Mesendoderm (in vitro differentiated cells): Measurements from ENCODE around the gene PNPT1.

ENCODE experiments used
- DNase-seq: peaks from one replicate; pipeline ENCODE4 v3.0.0; 2013
- H2AK5ac ChIP-seq: 2 replicates; pipeline ENCODE4 v1.6.1; 2013; ENCODE audit warnings: low read length, inconsistent platforms
- H2BK120ac ChIP-seq: 2 replicates; pipeline ENCODE4 v1.6.1; 2013; ENCODE audit warnings: low read depth, mild to moderate bottlenecking, low read length, moderate library complexity, mixed read lengths
- H2BK15ac ChIP-seq: replicated peaks from 2 replicates; pipeline ENCODE4 v1.6.1; 2013; ENCODE audit warnings: low read depth, mild to moderate bottlenecking, moderate library complexity
- H2BK5ac ChIP-seq: 2 replicates; pipeline ENCODE4 v1.6.1; 2013; ENCODE audit warnings: low read length, inconsistent platforms
- H3K18ac ChIP-seq: 2 replicates; pipeline ENCODE4 v1.6.1; 2013; ENCODE audit warnings: mild to moderate bottlenecking, low read length, mixed read lengths
- H3K23ac ChIP-seq: one replicate; pipeline ENCODE4 v1.6.1; 2013; ENCODE audit warnings: low read length
- H3K27ac ChIP-seq: 2 replicates; pipeline ENCODE4 v1.5.1; 2013; ENCODE audit warnings: low read depth, mild to moderate bottlenecking, inconsistent platforms, low read length, moderate library complexity
- H3K27me3 ChIP-seq: 2 replicates; pipeline ENCODE4 v1.6.1; 2013; ENCODE audit warnings: low read length, control low read depth, mild to moderate bottlenecking, inconsistent platforms; ENCODE audit not compliant: insufficient read depth, poor library complexity
- H3K36me3 ChIP-seq: 2 replicates; pipeline ENCODE4 v1.6.1; 2013; ENCODE audit warnings: low read length, inconsistent platforms; ENCODE audit not compliant: control insufficient read depth, insufficient read depth
- H3K4ac ChIP-seq: one replicate; pipeline ENCODE4 v1.6.1; 2013; ENCODE audit warnings: low read depth, mild to moderate bottlenecking, low read length, moderate library complexity
- H3K4me1 ChIP-seq: 2 replicates; pipeline ENCODE4 v1.6.1; 2013; ENCODE audit warnings: low read depth, low read length, inconsistent platforms; ENCODE audit not compliant: control insufficient read depth
- H3K4me2 ChIP-seq: 2 replicates; pipeline ENCODE4 v1.6.1; 2013; ENCODE audit warnings: low read length
- H3K4me3 ChIP-seq: 2 replicates; pipeline ENCODE4 v1.5.1; 2013; ENCODE audit warnings: mild to moderate bottlenecking, low read length
- H3K56ac ChIP-seq: one replicate; pipeline ENCODE4 v1.6.1; 2013; ENCODE audit warnings: low read length
- H3K79me1 ChIP-seq: 2 replicates; pipeline ENCODE4 v1.6.1; 2013; ENCODE audit warnings: low read length, inconsistent platforms
- H3K79me2 ChIP-seq: 2 replicates; pipeline ENCODE4 v1.6.1; 2013; ENCODE audit warnings: mild to moderate bottlenecking, low read length; ENCODE audit not compliant: control insufficient read depth, insufficient read depth
- H3K9ac ChIP-seq: 2 replicates; pipeline ENCODE4 v1.6.1; 2013; ENCODE audit warnings: low read length, inconsistent platforms
- H4K5ac ChIP-seq: one replicate; pipeline ENCODE4 v1.6.1; 2013; ENCODE audit warnings: low read length
- H4K8ac ChIP-seq: one replicate; pipeline ENCODE4 v1.6.1; 2013; ENCODE audit warnings: low read depth, mild to moderate bottlenecking, control low read depth, low read length, moderate library complexity
- WGBS: extraction: QIAGEN DNeasy Blood & Tissue Kit; methylation state at CpG from one replicate; pipeline ENCODE4 v1.1.7; 2013; ENCODE audit warnings: low lambda C conversion rate, missing lambda C conversion rate; ENCODE audit not compliant: insufficient coverage; ENCODE audit errors: extremely low coverage; 5-methylcytosine and 5-hydroxymethylcytosine counted together

Gene PNPT1

GRCh38 chr2:55590810-55591440 is 102.7 kb downstream of the PNPT1 start:
- no peak overlapping the region for H4K8ac ChIP-seq
- no peak overlapping the region for H2BK5ac ChIP-seq
- no peak overlapping the region for H3K9ac ChIP-seq
- H3K79me2 ChIP-seq: no peaks in the 10 kb centered on the region
- no peak overlapping the region for H2BK120ac ChIP-seq
- H3K4me3 ChIP-seq: no peak overlapping the region
- H2AK5ac ChIP-seq: no peak overlapping the region
- H3K27me3 ChIP-seq: no peaks in the 10 kb centered on the region
- no peak overlapping the region for H3K18ac ChIP-seq
- DNase-seq: peak; percentile 36
- H3K27ac ChIP-seq: no peak overlapping the region
- WGBS: no CpG with 5 or more reads among the region's 7 CpGs
- H3K4me1 ChIP-seq: no peaks in the 10 kb centered on the region
- no peak overlapping the region for H2BK15ac ChIP-seq
- no peak overlapping the region for H3K4me2 ChIP-seq
- H3K79me1 ChIP-seq: no peaks in the 10 kb centered on the region
- H4K5ac ChIP-seq: no peak overlapping the region
- H3K56ac ChIP-seq: no peak overlapping the region
- no peaks in the 10 kb centered on the region for H3K36me3 ChIP-seq
- H3K23ac ChIP-seq: no peak overlapping the region
- no peak overlapping the region for H3K4ac ChIP-seq

GRCh38 chr2:55585451-55586080 is 108.1 kb downstream of the PNPT1 start:
- no peak overlapping the region for H3K4me3 ChIP-seq
- no peak overlapping the region for H3K4ac ChIP-seq
- H3K18ac ChIP-seq: no peak overlapping the region
- no peak overlapping the region for H2BK5ac ChIP-seq
- no CpG with 5 or more reads among the region's 2 CpGs for WGBS
- no peak overlapping the region for H3K56ac ChIP-seq
- H3K27ac ChIP-seq: no peak overlapping the region
- no peaks in the 10 kb centered on the region for H3K36me3 ChIP-seq
- no peak overlapping the region for H2AK5ac ChIP-seq
- H4K5ac ChIP-seq: no peak overlapping the region
- no peak overlapping the region for H3K23ac ChIP-seq
- H3K4me2 ChIP-seq: no peak overlapping the region
- H2BK120ac ChIP-seq: no peak overlapping the region
- no peak overlapping the region for H3K9ac ChIP-seq
- no peaks in the 10 kb centered on the region for H3K79me2 ChIP-seq
- H3K4me1 ChIP-seq: no peaks in the 10 kb centered on the region
- no peak overlapping the region for H2BK15ac ChIP-seq
- no peaks in the 10 kb centered on the region for H3K79me1 ChIP-seq
- DNase-seq: peak; percentile 14
- H3K27me3 ChIP-seq: no peaks in the 10 kb centered on the region
- no peak overlapping the region for H4K8ac ChIP-seq
